ENCODE measurements around the gene MOAP1.

DNA sequence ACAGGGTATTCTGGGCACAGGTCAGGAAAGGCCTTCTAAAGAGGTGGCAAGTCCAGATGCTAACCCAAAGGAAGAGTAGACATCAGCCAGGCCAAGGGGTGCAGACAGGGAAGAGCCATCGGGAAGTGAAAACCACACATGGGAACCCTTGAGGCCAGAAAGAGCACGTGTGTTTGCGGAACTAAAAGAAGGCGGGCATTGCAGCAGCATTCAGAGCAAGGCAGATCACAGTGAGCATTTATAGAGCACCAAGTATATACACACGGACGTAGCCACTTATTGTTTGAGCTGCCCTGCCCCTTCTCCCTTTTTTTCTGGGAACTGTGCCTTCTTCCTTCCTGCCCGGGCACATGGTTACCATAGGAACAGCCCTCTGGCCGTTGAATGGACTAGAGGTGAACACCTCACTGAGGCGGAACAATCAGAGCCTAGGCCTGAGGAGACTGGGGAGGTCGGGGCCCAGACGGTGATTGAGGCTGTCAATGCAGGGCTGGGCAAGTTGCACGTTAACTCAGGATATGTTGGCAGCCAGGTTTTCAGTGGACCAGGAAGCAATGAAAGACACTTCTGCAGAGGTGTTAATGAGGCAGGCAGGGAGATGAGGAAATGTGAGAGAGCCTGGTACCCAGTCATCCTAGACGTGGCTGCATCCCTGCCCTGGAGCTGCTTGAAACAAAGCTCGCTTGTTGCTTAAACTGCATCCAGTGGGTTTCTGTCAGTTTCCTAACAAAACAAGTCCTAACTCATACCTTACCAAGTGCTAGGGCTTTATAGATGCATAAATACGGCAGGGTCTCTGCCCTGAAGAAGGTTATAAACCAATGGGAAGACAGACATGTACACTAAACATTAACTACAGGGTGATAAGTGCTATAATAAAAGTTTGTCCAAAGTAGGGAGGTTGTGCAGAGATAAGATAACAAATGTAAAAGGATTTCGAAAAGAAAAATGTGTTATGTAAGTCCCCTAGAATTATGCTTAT, 34.2 kb downstream of the MOAP1 start:
- no peak for TF ChIP-seq CTCF (IDR thresholded peaks at IDR 0.05)
- no peak for TF ChIP-seq POLR2A (IDR thresholded peaks at IDR 0.05)

All from Peyer's patch (tissue), 4 donors.